Adipose tissue (tissue), 3 donors: Measurements from ENCODE around the gene FAM131B. TPM values are rescaled to one million over a fixed set of nuclear protein-coding genes. Genes with fewer than 3 reads are reported as not detected.

Source experiments
- H3K27ac ChIP-seq: one replicate; pipeline ENCODE4 v1.5.1; 2013; ENCODE audit warnings: low read depth, low read length
- WGBS, 3 donors: extraction: QIAGEN DNeasy Blood & Tissue Kit; methylation state at CpG; one replicate each; pipeline ENCODE4 v1.1.7; 2013; 5-methylcytosine and 5-hydroxymethylcytosine counted together
- polyA plus RNA-seq, 3 donors: library from polyadenylated mRNA; stranded (reverse); fragments of 200-250 nt; gene quantifications; one replicate each; pipeline ENCODE4 v1.2.3, GENCODE V29; 2013
- donor health status: healthy with polysubstance abuse.
- donor health status: Bipolar disorder and iron deficiency.
- donor health status: healthy.

The FAM131B gene
- polyA plus RNA-seq, 3 donors = 0.09 to 1.2 (median 0.37) TPM

GRCh38 chr7:143385891-143386781 is 23.6 kb upstream of the FAM131B start:
- whole genome bisulfite sequencing, 3 donors = 28 to 68% (median 36%) methylated on average over 19 of the region's 19 CpGs
- no peak overlapping the region for H3K27ac ChIP-seq

- 43 to 75% (median 45%) methylated on average over 14 of the region's 14 CpGs for WGBS, 3 donors
These were observed 22.4 kb upstream of the FAM131B start for GRCh38 chr7:143384661-143385631.

GRCh38 chr7:143384148-143384547 is 21.6 kb upstream of the FAM131B start:
- no peak overlapping the region for H3K27ac ChIP-seq
- WGBS, 3 donors = 36 to 75% (median 39%) methylated on average over 5 of the region's 5 CpGs

More at GRCh38 chr7:143384661-143385631, 22.4 kb upstream of the FAM131B start:
- H3K27ac ChIP-seq = no peak overlapping the region

GRCh38 chr7:143383642-143383957 is 21.1 kb upstream of the FAM131B start:
- 63 to 92% (median 76%) methylated on average over 1 of the region's 1 CpG for WGBS, 3 donors
- H3K27ac ChIP-seq = no peak overlapping the region

- WGBS, 3 donors = 76 to 90% (median 77%) methylated on average over 15 of the region's 15 CpGs
- H3K27ac ChIP-seq = no peak overlapping the region
These were observed 20.5 kb upstream of the FAM131B start for GRCh38 chr7:143382791-143383641.

- 10 to 62% (median 16%) methylated on average over 20 to 21 of the region's 21 CpGs for WGBS, 3 donors
- no peak overlapping the region for H3K27ac ChIP-seq
These were observed 19.7 kb upstream of the FAM131B start for GRCh38 chr7:143382126-143382790.

- 1 to 2% (median 1%) methylated on average over 55 to 64 of the region's 64 CpGs for WGBS, 3 donors
- peak overlapping the region; percentile 95 for H3K27ac ChIP-seq
These were observed 19.1 kb upstream of the FAM131B start for GRCh38 chr7:143381427-143382125.

GRCh38 chr7:143380646-143381426 is 18.3 kb upstream of the FAM131B start, which contains the start of gene ZYX:
Gene ZYX (plus strand): TSS chr7:143381345. CDS start chr7:143381572, 227 bp downstream.
- H3K27ac ChIP-seq = peak within 1 kb of the TSS; percentile 95
- WGBS, 3 donors = 0 to 1% (median 1%) methylated on average over 27 to 66 of the region's 72 CpGs

GRCh38 chr7:143380260-143380645 is 17.7 kb upstream of the FAM131B start:
- 0 to 1% (median 0%) methylated on average over 34 to 35 of the region's 35 CpGs for WGBS, 3 donors
- peak overlapping the region; percentile 95 for H3K27ac ChIP-seq

- peak overlapping the region; percentile 70 for H3K27ac ChIP-seq
- 23 to 36% (median 24%) methylated on average over 15 of the region's 15 CpGs for WGBS, 3 donors
These were observed 17.2 kb upstream of the FAM131B start for GRCh38 chr7:143379611-143380259.

- WGBS, 3 donors = 69 to 74% (median 71%) methylated on average over 5 of the region's 5 CpGs
- no peak overlapping the region for H3K27ac ChIP-seq
These were observed 13.9 kb upstream of the FAM131B start for GRCh38 chr7:143376396-143376795.

- H3K27ac ChIP-seq = no peak overlapping the region
- 54 to 86% (median 60%) methylated on average over 7 of the region's 7 CpGs for WGBS, 3 donors
These were observed 13.0 kb upstream of the FAM131B start for GRCh38 chr7:143375298-143376034.

GRCh38 chr7:143374561-143374960 is 12.0 kb upstream of the FAM131B start:
- WGBS, 3 donors = 55 to 84% (median 67%) methylated on average over 5 of the region's 5 CpGs
- no peak overlapping the region for H3K27ac ChIP-seq

- no peak overlapping the region for H3K27ac ChIP-seq
- WGBS, 3 donors = 83 to 92% (median 89%) methylated on average over 4 of the region's 4 CpGs
These were observed 10.8 kb upstream of the FAM131B start for GRCh38 chr7:143373255-143373794.

- no peak overlapping the region for H3K27ac ChIP-seq
- WGBS, 3 donors = 39 to 47% (median 47%) methylated on average over 4 of the region's 4 CpGs
These were observed 9.6 kb upstream of the FAM131B start for GRCh38 chr7:143372070-143372469.
